SK-N-SH treated with all-trans-retinoic acid at 6 μM for 48 hours (cell line): ENCODE measurements around the gene ZCCHC2.

Experiments used
- ATAC-seq: fragments of 200-7000 bp; cut with Tn5 transposase; 3 replicates; pipeline ENCODE4 v1.9.1; 2020; ENCODE audit warnings: mild to moderate bottlenecking, moderate library complexity
- ARNTL ChIP-seq: fragments of 450-650 bp; formaldehyde crosslinking; IDR thresholded peaks from 2 replicates; pipeline ENCODE4 v1.5.0; 2020; ENCODE audit warnings: low read depth, mild to moderate bottlenecking, moderate library complexity, borderline replicate concordance
- BACH2 ChIP-seq: fragments of 250-450 bp; sonication (Bioruptor Pico); IDR thresholded peaks from 2 replicates; pipeline ENCODE4 v1.9.0; 2021; ENCODE audit warnings: mild to moderate bottlenecking, borderline replicate concordance
- CSDC2 ChIP-seq: fragments of 250-450 bp; sonication (Bioruptor Pico); IDR thresholded peaks from 2 replicates; pipeline ENCODE4 v1.5.0; 2020; ENCODE audit warnings: mild to moderate bottlenecking, moderate library complexity
- GLIS3 ChIP-seq: fragments of 250-450 bp; sonication (Bioruptor Pico); IDR thresholded peaks from 2 replicates; pipeline ENCODE4 v1.5.0; 2020; ENCODE audit warnings: mild to moderate bottlenecking, moderate library complexity
- ISL1 ChIP-seq: fragments of 250-450 bp; sonication (Bioruptor Pico); IDR thresholded peaks from 2 replicates; pipeline ENCODE4 v2.1.2; 2022; ENCODE audit warnings: mild to moderate bottlenecking, moderate library complexity
- OSR1 ChIP-seq: fragments of 250-450 bp; sonication (Bioruptor Pico); IDR thresholded peaks from 2 replicates; pipeline ENCODE4 v1.8.0; 2022; ENCODE audit warnings: moderate library complexity, mild to moderate bottlenecking, inconsistent platforms
- PPARA ChIP-seq: fragments of 250-450 bp; sonication (Bioruptor Pico); IDR thresholded peaks from 2 replicates; pipeline ENCODE4 v1.5.0; 2020; ENCODE audit warnings: mild to moderate bottlenecking, borderline replicate concordance
- SNAI2 ChIP-seq: fragments of 250-450 bp; sonication (Bioruptor Pico); IDR thresholded peaks from 2 replicates; pipeline ENCODE4 v1.5.0; 2020; ENCODE audit warnings: mild to moderate bottlenecking, moderate library complexity
- TCF4 ChIP-seq: fragments of 250-450 bp; sonication (Bioruptor Pico); IDR thresholded peaks from 2 replicates; pipeline ENCODE4 v1.8.0; 2021; ENCODE audit warnings: mild to moderate bottlenecking, moderate library complexity, borderline replicate concordance
- TOX ChIP-seq: fragments of 250-450 bp; sonication (Bioruptor Pico); IDR thresholded peaks from 2 replicates; pipeline ENCODE4 v1.8.0; 2021; ENCODE audit warnings: mild to moderate bottlenecking, moderate library complexity, borderline replicate concordance
- ZC3H10 ChIP-seq: fragments of 250-450 bp; sonication (Bioruptor Pico); IDR thresholded peaks from 2 replicates; pipeline ENCODE4 v1.5.1; 2021; ENCODE audit warnings: mild to moderate bottlenecking, moderate library complexity
- ZFP3 ChIP-seq: fragments of 250-450 bp; sonication (Bioruptor Pico); IDR thresholded peaks from 2 replicates; pipeline ENCODE4 v1.5.0; 2020; ENCODE audit warnings: mild to moderate bottlenecking, moderate library complexity
- ZFP30 ChIP-seq: fragments of 450-650 bp; formaldehyde crosslinking; IDR thresholded peaks from 2 replicates; pipeline ENCODE4 v1.5.0; 2022; ENCODE audit warnings: mild to moderate bottlenecking, moderate library complexity
- ZNF565 ChIP-seq: fragments of 450-650 bp; formaldehyde crosslinking; conservative IDR thresholded peaks from 2 replicates; pipeline ENCODE4 v1.5.0; 2020; ENCODE audit warnings: low read depth, mild to moderate bottlenecking, moderate library complexity
- ZNF70 ChIP-seq: fragments of 450-650 bp; formaldehyde crosslinking; IDR thresholded peaks from 2 replicates; pipeline ENCODE4 v1.5.0; 2020; ENCODE audit warnings: mild to moderate bottlenecking, moderate library complexity
- ZNF8 ChIP-seq: fragments of 450-650 bp; formaldehyde crosslinking; IDR thresholded peaks from 2 replicates; pipeline ENCODE4 v1.5.0; 2020; ENCODE audit warnings: mild to moderate bottlenecking, moderate library complexity
- TF ChIP-seq, protein P1 (sequence below): fragments of 250-450 bp; sonication (Bioruptor Pico); IDR thresholded peaks from 2 replicates; pipeline ENCODE4 v1.8.0; 2021; ENCODE audit warnings: low read depth, mild to moderate bottlenecking, moderate library complexity, borderline replicate concordance
- TF ChIP-seq, protein P2 (sequence below): fragments of 250-450 bp; sonication (Bioruptor Pico); IDR thresholded peaks from 2 replicates; pipeline ENCODE4 v1.5.1; 2020; ENCODE audit warnings: low read depth, mild to moderate bottlenecking, moderate library complexity
- TF ChIP-seq, protein P3 (sequence below): fragments of 250-450 bp; sonication (Bioruptor Pico); IDR thresholded peaks from 2 replicates; pipeline ENCODE4 v1.5.0; 2020; ENCODE audit warnings: mild to moderate bottlenecking, moderate library complexity
- TF ChIP-seq, protein P4 (sequence below): fragments of 250-450 bp; sonication (Bioruptor Pico); IDR thresholded peaks from 2 replicates; pipeline ENCODE4 v1.8.0; 2020; ENCODE audit warnings: mild to moderate bottlenecking, moderate library complexity, borderline replicate concordance
- TF ChIP-seq, protein P5 (sequence below): fragments of 250-450 bp; sonication (Bioruptor Pico); IDR thresholded peaks from 2 replicates; pipeline ENCODE4 v1.5.1; 2021; ENCODE audit warnings: mild to moderate bottlenecking, moderate library complexity

Gene ZCCHC2

DNA sequence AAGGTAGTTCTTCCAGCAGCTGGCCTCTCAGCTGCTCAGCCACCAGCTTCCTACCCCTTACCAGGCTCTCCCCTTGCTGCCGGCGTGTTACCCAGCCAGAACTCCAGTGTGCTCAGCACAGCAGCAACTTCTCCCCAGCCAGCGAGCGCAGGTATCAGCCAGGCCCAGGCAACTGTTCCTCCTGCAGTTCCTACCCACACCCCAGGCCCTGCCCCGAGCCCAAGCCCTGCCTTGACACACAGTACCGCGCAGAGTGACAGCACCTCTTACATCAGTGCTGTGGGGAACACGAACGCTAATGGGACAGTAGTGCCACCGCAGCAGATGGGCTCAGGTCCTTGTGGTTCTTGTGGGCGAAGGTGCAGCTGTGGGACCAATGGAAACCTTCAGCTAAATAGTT lies 52.0 kb downstream of the ZCCHC2 start:
- no peak for ATAC-seq
- no peak for TF ChIP-seq CSDC2 (CRISPR knock-in tag)

DNA sequence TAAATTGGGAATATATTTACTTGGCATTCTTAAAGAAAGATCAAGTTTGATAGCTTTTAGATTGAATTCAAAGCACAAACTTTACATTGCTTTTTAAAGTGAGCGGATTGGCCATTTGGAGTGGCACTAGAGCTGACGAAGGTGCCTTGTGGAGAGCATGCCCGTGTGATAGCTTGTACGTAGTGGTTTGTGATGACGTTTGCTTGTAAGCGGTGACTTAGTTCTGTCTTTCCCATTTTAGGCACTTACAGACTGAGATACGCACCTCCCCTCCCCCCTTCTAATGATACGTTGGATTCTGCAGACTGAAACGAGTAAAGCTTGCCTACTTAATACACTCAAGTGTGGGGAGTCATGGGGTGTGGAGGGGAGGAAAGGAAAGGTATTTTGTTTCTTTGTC lies 53.4 kb downstream of the ZCCHC2 start:
- ATAC-seq, result no peak
- TF ChIP-seq ARNTL (no peak), CSDC2 (CRISPR knock-in tag) (no peak), ZFP3 (CRISPR knock-in tag) (no peak), ISL1 (CRISPR knock-in tag) (no peak), ZC3H10 (no peak), ZNF70 (no peak), PPARA (CRISPR knock-in tag) (no peak), OSR1 (CRISPR knock-in tag) (no peak), TCF4 (CRISPR knock-in tag) (no peak), ZFP30 (CRISPR knock-in tag) (no peak), BACH2 (no peak), ZNF565 (no peak), SNAI2 (CRISPR knock-in tag) (no peak), ZNF8 (CRISPR knock-in tag) (no peak), TOX (CRISPR knock-in tag) (no peak)
- TF ChIP-seq, protein P1, sequence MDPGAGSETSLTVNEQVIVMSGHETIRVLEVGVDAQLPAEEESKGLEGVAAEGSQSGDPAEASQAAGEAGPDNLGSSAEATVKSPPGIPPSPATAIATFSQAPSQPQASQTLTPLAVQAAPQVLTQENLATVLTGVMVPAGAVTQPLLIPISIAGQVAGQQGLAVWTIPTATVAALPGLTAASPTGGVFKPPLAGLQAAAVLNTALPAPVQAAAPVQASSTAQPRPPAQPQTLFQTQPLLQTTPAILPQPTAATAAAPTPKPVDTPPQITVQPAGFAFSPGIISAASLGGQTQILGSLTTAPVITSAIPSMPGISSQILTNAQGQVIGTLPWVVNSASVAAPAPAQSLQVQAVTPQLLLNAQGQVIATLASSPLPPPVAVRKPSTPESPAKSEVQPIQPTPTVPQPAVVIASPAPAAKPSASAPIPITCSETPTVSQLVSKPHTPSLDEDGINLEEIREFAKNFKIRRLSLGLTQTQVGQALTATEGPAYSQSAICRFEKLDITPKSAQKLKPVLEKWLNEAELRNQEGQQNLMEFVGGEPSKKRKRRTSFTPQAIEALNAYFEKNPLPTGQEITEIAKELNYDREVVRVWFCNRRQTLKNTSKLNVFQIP (CRISPR knock-in tag), result no peak
- TF ChIP-seq, protein P2, sequence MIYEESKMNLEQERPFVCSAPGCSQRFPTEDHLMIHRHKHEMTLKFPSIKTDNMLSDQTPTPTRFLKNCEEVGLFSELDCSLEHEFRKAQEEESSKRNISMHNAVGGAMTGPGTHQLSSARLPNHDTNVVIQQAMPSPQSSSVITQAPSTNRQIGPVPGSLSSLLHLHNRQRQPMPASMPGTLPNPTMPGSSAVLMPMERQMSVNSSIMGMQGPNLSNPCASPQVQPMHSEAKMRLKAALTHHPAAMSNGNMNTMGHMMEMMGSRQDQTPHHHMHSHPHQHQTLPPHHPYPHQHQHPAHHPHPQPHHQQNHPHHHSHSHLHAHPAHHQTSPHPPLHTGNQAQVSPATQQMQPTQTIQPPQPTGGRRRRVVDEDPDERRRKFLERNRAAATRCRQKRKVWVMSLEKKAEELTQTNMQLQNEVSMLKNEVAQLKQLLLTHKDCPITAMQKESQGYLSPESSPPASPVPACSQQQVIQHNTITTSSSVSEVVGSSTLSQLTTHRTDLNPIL (CRISPR knock-in tag), result no peak
- TF ChIP-seq, protein P3, sequence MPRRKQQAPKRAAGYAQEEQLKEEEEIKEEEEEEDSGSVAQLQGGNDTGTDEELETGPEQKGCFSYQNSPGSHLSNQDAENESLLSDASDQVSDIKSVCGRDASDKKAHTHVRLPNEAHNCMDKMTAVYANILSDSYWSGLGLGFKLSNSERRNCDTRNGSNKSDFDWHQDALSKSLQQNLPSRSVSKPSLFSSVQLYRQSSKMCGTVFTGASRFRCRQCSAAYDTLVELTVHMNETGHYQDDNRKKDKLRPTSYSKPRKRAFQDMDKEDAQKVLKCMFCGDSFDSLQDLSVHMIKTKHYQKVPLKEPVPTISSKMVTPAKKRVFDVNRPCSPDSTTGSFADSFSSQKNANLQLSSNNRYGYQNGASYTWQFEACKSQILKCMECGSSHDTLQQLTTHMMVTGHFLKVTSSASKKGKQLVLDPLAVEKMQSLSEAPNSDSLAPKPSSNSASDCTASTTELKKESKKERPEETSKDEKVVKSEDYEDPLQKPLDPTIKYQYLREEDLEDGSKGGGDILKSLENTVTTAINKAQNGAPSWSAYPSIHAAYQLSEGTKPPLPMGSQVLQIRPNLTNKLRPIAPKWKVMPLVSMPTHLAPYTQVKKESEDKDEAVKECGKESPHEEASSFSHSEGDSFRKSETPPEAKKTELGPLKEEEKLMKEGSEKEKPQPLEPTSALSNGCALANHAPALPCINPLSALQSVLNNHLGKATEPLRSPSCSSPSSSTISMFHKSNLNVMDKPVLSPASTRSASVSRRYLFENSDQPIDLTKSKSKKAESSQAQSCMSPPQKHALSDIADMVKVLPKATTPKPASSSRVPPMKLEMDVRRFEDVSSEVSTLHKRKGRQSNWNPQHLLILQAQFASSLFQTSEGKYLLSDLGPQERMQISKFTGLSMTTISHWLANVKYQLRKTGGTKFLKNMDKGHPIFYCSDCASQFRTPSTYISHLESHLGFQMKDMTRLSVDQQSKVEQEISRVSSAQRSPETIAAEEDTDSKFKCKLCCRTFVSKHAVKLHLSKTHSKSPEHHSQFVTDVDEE (CRISPR knock-in tag), result no peak
- TF ChIP-seq, protein P4, sequence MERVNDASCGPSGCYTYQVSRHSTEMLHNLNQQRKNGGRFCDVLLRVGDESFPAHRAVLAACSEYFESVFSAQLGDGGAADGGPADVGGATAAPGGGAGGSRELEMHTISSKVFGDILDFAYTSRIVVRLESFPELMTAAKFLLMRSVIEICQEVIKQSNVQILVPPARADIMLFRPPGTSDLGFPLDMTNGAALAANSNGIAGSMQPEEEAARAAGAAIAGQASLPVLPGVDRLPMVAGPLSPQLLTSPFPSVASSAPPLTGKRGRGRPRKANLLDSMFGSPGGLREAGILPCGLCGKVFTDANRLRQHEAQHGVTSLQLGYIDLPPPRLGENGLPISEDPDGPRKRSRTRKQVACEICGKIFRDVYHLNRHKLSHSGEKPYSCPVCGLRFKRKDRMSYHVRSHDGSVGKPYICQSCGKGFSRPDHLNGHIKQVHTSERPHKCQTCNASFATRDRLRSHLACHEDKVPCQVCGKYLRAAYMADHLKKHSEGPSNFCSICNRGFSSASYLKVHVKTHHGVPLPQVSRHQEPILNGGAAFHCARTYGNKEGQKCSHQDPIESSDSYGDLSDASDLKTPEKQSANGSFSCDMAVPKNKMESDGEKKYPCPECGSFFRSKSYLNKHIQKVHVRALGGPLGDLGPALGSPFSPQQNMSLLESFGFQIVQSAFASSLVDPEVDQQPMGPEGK (CRISPR knock-in tag), result no peak
- TF ChIP-seq, protein P5, sequence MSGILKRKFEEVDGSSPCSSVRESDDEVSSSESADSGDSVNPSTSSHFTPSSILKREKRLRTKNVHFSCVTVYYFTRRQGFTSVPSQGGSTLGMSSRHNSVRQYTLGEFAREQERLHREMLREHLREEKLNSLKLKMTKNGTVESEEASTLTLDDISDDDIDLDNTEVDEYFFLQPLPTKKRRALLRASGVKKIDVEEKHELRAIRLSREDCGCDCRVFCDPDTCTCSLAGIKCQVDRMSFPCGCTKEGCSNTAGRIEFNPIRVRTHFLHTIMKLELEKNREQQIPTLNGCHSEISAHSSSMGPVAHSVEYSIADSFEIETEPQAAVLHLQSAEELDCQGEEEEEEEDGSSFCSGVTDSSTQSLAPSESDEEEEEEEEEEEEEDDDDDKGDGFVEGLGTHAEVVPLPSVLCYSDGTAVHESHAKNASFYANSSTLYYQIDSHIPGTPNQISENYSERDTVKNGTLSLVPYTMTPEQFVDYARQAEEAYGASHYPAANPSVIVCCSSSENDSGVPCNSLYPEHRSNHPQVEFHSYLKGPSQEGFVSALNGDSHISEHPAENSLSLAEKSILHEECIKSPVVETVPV (CRISPR knock-in tag), result no peak
- TF ChIP-seq, all 23 proteins: peak for 0

DNA sequence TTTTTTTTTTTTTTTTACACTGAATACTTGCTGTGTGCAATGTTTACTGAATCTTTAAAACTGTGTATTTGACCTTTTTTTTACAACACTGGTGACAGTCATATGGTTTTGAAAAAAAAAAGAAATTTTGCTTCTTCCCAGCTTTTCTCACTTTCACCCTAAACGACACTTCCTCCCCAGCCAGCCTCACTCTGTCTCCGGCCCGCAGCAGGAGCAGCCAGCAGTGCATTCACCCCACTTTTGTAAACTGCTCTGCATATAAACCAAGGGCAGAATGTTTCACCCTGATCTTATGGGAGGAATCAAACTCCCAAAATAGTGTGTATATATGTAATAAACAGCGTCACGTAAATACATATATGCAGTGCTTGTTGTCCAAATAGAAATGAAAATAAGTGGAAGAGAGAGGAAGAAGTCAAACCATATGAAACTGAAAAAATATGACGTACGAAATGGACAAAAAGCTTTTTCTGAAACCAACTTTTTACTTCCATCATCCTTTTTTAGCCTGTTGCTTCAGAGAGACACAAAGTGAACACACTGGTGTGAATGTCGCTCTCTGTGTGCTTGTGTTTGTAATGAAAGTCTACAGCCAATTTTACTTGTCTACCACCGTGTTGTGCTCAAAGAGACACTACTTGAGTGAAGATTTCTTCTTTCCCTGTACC lies 54.2 kb downstream of the ZCCHC2 start:
- no peak for ATAC-seq

More for the DNA sequence above, 54.2 kb downstream of the ZCCHC2 start:
- TF ChIP-seq TOX (CRISPR knock-in tag) (no peak), GLIS3 (CRISPR knock-in tag) (no peak), ZC3H10 (no peak), PPARA (CRISPR knock-in tag) (no peak)
- TF ChIP-seq, protein P1 (CRISPR knock-in tag), result no peak
- TF ChIP-seq, all 23 proteins: peak for 0
